Erythroblast (primary cell): ENCODE results near the gene ERBB4.

Source experiments
- GATA1 ChIP-seq: IDR thresholded peaks from 2 replicates; pipeline ENCODE4 v1.6.1; 2011; ENCODE audit warnings: low read depth, mild to moderate bottlenecking, control low read depth, low read length, moderate library complexity
- POLR2A ChIP-seq: IDR thresholded peaks from 2 replicates; pipeline ENCODE4 v1.6.1; 2011; ENCODE audit warnings: mild to moderate bottlenecking, low read length

DNA sequence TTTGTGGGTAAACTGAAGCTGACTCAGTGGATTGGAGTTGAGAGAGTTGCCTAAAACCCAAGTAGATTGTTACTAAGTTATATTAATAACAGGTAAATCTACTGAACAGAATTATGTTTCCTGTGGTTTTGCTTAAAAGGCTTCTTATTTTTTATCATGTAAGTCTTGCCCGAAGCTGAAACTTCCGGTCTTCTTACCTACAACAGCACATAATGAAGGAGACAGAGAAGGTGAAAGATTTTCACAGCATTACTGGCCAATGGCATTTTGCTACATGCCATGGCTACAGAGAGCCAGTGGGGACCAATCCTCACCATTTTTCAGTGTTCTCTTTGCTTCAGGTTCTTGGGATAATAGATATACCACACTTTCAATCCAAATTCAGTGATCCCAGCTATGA lies 220.0 kb downstream of the ERBB4 start:
- TF ChIP-seq POLR2A (no peak), GATA1 (no peak)
